Activated T-cell treated with anti-CD3 and anti-CD28 coated beads for 48 hours (primary cell): ENCODE results near the gene METRNL.
"Not testable (repeated sequence)": the region's sequence is repeated elsewhere in the genome, so short reads cannot be mapped to it uniquely, and the experiment has no call there.

ENCODE experiments used
- DNase-seq: peaks from one replicate; pipeline ENCODE4 v3.0.0-alpha.2; 2020; ENCODE audit warnings: low read depth

METRNL gene

GRCh38 chr17:83108709-83109108 lies 29.3 kb downstream of the METRNL start:
- DNase-seq, result no peak

- DNase-seq, result no peak
Measured at GRCh38 chr17:83109386-83109785, 30.0 kb downstream of the METRNL start.

- no peak for DNase-seq
Measured at GRCh38 chr17:83109793-83110645, 30.6 kb downstream of the METRNL start.

GRCh38 chr17:83110735-83111134 lies 31.3 kb downstream of the METRNL start:
- DNase-seq, result no peak

GRCh38 chr17:83111516-83112282 lies 32.3 kb downstream of the METRNL start:
- DNase-seq, result no peak

- DNase-seq, result no peak
Measured at GRCh38 chr17:83113381-83113780, 34.0 kb downstream of the METRNL start.

GRCh38 chr17:83113792-83114191 lies 34.4 kb downstream of the METRNL start:
- no peak for DNase-seq

- no peak for DNase-seq
Measured at GRCh38 chr17:83114706-83115105, 35.3 kb downstream of the METRNL start.

- no peak for DNase-seq
Measured at GRCh38 chr17:83115202-83115651, 35.8 kb downstream of the METRNL start.

GRCh38 chr17:83115832-83116231 lies 36.4 kb downstream of the METRNL start:
- no peak for DNase-seq

- DNase-seq, result no peak
Measured at GRCh38 chr17:83116311-83116771, 36.9 kb downstream of the METRNL start.

GRCh38 chr17:83116783-83117555 lies 37.6 kb downstream of the METRNL start:
- DNase-seq, result no peak

- DNase-seq, result no peak
Measured at GRCh38 chr17:83117583-83117982, 38.2 kb downstream of the METRNL start.

- no peak for DNase-seq
Measured at GRCh38 chr17:83118071-83118841, 38.8 kb downstream of the METRNL start.

- DNase-seq, result no peak
Measured at GRCh38 chr17:83119987-83120864, 40.8 kb downstream of the METRNL start.

GRCh38 chr17:83121473-83121872 lies 42.1 kb downstream of the METRNL start:
- not testable (repeated sequence) for DNase-seq

- no peak for DNase-seq
Measured at GRCh38 chr17:83121921-83122820, 42.8 kb downstream of the METRNL start.

- no peak for DNase-seq
Measured at GRCh38 chr17:83122834-83123233, 43.4 kb downstream of the METRNL start.
